HG03135 (cell line): ENCODE results near the gene AFTPH.

Experiments used
- ATAC-seq: cut with Tn5 transposase; IDR thresholded peaks from one replicate; pipeline ENCODE4 v1.9.1; 2021; ENCODE audit warnings: mild to moderate bottlenecking, moderate library complexity; ENCODE audit not compliant: unreplicated experiment

AFTPH gene, protein sequence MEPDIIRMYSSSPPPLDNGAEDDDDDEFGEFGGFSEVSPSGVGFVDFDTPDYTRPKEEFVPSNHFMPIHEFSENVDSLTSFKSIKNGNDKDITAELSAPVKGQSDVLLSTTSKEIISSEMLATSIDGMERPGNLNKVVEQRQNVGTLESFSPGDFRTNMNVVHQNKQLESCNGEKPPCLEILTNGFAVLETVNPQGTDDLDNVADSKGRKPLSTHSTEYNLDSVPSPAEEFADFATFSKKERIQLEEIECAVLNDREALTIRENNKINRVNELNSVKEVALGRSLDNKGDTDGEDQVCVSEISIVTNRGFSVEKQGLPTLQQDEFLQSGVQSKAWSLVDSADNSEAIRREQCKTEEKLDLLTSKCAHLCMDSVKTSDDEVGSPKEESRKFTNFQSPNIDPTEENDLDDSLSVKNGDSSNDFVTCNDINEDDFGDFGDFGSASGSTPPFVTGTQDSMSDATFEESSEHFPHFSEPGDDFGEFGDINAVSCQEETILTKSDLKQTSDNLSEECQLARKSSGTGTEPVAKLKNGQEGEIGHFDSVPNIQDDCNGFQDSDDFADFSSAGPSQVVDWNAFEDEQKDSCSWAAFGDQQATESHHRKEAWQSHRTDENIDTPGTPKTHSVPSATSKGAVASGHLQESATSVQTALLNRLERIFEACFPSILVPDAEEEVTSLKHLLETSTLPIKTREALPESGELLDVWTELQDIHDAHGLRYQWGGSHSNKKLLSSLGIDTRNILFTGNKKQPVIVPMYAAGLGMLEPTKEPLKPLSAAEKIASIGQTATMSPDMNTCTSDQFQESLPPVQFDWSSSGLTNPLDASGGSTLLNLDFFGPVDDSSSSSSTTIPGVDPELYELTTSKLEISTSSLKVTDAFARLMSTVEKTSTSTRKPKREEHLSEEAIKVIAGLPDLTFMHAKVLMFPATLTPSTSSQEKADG

DNA sequence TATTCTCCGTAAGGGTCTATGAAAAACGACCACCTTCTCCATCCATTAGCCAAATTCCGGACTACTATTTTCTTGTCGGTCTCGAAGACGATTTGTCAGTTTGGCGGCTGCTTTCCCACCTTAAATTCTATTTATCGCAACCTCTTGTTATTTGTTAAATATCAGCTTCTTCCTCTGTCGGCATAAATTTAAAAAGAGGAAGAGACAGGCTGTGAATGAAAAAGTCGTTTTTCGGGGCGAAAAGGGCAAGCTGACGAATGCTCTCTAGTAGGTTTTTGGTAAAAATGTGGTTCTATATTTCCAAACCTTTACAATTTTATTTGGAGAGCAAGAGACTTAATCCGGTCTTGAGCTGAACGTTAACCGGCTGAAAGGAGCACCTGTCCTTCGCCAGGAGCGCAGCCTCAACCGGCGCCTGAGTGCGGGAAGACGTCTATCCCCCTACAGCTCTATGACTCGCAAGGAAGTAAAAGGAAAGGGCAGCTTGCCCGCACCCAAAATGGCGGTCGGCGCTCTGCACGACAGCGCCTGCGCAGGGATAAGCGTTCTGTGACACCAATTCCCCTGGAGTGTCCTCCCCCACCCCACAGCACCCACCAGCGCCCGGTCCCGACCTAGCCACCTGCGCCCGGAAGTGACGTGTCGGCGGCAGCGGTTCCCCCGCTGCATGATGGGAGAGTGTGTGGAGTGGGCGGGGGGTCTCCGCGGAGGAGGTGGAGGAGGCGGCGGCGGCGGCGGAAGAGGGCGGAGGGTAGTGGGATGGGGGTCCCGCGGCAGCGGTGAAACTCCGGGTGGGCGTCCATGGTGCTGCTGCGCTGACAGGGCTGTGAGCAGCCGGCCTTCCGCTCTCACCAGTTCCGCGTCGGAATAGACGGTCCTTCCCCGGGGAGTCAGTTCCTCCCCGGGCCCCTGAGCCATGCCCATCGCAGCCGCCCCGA, at the start of gene AFTPH:
Gene AFTPH (plus strand): TSS at position 663 of the 938 bp plus-strand sequence. CDS start 27,147 bp downstream, outside the sequence.
- peak; percentile 84 for ATAC-seq

DNA sequence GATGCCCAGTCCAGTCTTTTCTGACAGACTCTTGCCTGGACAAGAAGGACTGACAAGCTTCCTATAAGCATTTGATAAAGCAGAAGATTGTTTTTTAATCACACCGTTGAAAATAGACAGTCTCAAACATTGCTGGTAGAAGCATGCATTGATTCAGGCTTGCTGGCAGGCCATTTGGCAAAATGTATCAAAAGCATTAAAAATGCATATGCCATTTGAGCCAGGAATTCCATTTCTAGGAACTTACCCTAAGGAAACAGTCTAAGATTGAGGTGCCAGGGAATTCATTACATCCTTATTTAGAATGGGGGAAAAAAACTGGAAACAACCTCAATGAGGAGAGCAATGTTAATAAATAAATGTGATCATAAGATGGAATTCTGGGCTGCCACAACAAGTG, 49.5 kb upstream of the AFTPH start:
- no peak for ATAC-seq

DNA sequence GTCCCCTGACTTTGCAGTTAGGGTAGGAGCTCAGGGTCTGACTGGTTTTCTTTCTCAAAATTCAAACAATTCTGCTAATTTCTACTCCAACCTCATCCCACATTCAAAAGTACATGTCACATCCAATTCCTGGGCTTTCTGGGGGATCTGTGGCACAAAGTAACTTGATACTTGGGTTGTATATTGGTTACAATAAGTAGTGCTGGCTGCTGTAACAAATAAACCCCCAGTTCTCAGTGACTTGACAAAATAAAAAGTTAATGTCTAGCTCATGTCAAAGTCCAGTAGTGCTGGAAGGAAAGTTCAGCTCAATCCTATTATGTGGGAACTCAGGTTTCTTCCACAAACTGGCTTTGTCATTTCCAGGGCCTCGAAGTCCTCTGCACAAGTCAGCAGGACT, 47.1 kb upstream of the AFTPH start:
- no peak for ATAC-seq

DNA sequence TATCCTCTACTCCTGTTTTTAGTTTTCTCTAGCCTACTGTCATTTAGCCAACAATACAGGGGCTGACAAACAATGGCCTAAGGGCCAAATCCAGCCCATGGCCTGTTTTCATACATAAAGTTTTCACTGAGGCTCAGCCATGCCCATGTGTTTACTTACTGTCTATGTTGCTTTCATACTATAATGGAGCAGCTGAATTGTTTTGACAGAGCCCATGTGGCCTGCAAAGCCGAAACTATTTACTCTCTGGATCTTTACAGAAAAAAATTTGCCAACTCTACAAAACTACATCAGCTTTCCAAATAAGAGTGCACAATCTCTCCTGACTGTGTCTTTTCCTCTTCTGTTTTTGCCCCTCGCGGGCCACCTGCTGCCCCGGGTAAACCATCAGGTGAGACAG, 46.1 kb upstream of the AFTPH start:
- ATAC-seq: no peak

DNA sequence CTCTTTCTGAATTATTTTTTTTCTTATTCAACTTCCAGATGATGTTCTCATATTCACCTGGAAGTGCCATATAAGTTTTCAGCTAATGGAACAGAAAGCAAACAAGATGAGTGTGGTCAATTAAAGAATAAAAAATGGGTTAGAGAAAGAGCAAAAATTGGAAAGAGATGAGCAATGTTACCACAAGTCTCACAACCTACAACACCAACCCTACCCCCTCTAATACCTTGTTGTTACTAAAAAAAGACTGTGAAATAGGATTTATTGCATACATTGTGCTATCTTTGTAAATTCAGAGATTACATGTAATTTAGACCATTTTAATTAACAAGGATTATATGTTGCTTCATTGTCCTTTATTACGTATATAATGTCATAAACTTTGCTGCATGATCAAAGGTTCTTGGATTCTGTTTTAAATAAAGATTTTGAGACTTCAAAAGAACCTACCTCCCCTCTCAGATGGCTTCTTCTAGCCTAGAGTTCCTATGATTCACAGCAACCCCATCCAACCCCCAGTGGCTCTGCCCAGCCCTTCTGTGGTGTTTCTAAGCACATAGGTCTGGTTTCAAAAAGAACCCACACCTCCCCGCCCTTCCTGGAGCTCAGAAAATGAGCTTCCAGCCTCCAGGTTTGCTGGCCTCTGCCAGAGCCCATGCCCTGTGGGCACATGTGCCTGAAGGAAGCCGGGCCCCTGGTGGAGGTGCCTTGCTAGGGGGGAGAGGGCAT, 45.5 kb upstream of the AFTPH start:
- ATAC-seq: no peak

DNA sequence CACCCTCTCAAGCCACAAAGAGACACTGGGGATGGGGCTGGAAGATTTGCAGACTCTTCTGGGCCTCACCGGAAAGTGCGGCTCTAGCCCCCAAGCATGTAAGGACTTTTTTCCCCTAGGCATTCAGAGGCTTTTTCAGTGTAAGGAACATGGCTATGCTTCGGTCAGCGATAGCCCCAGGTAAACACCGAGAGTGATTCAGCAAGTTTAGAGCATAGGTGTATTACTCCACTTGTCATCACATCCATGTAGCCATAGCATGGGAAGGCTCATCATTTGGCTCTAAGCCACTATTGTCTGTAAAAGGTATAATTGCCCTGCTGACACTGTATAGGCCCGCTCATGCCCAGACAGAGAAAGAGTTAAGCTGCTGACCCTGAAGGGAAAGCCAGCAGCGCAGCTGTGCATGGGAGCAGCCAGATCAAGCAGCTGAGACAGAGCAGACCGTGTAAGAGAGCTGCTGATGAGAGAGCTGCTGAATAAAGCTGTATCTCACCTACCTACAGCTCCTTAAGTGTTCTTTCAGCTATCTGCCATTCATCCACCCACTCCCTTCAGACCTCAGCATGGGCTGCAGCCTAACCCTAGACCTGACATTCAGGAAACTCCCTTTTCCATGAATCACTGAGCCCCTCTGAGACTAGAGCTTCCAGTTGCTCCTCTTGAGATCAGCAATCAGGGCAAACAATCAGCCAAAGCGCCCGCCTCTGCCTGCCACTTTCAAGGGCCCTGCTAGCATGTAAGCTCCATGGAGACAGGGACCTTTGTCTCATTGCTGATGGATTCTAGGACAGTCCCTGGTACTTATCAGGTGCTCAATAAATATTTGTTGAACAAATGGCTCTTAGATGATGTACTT, 44.6 kb upstream of the AFTPH start:
- no peak for ATAC-seq

DNA sequence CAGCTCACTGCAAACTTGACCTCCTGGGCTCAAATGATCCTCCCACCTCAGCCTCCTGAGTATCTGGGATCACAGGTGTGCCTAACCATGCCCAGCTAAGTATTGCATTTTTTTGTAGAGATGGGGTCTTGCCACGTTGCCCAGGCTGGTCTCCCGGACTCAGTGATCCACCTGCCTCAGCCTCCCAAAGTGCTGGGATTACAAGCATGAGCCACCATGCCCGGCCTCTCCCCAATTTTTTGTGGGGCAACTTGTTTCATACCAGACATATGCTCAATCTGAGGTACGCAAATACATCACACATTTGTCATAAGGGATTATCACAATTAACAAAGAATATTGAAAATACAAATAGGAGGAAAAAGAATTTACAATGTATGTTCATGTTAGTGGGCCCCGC, 42.5 kb upstream of the AFTPH start:
- no peak for ATAC-seq

DNA sequence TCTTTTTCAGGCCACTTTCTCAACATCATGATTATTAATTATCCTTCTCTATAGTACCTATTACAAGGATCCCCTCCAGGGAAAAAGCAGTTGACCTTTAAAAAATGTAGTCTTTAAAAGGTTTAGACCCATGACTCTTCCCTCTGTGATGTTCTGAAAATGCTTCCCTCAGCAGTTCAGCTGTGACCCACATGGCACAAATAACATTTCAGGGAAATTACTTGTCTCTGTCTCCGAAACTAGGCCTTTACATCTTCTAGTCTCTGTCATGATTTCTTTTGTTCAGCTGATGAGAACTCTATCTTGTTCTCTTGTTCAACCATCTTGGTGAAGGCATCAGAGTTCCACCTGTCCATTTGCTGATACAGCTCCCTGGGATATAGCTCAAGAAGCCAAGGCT, 41.9 kb upstream of the AFTPH start:
- no peak for ATAC-seq

DNA sequence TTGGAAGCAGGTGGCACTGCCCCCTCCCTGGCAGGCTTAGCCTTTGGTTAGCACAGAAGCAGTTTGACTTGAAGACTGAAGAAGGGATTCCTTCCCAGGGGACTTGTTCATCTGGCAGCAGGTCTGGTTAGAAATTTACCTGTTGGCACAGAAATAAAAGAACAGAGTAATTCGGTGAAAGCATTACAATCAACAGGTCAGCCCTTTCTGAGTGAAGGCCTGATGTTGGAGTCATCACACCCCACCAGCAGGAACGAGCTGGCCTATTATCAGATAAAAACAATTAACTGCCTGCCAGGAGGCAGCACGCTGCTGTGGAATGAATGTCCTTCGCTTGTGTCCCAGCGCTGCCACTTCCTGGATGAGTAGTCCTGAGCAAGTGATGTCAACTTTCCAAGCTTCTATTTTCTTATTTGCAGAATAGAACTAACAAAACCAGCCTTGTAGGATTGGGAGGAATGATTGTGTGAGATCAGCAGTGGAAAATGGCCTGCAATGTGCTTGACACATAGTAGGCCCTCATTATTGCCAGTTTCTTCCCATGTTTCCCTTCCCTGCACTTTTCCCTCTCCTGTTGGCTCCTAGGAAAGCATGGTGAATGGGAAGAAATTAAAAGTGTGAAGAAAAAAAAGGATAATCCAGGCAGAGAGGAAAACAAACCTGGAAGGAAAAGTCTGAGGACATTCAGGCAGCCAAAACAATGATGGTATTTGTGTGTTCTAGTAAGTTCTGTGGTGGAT, 41.2 kb upstream of the AFTPH start:
- ATAC-seq: no peak

DNA sequence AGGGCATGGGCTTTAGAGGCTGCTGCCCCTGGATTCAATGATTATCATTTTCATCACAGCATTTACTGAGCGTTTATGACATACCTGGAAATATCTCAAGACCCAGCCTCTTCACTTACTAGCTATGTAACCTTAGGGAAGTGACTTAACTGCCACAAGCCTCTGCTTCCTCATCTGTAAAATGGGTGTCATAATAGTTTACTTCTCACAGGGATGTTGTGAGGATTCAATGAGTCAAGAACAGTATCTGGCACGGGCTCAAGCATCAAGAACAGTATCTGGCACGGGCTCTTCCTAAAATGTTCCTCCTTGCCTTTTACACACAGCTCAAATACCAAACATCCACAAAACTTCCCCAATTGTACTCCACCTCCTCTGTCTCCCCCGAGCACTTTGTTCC, 38.8 kb upstream of the AFTPH start:
- ATAC-seq: no peak

DNA sequence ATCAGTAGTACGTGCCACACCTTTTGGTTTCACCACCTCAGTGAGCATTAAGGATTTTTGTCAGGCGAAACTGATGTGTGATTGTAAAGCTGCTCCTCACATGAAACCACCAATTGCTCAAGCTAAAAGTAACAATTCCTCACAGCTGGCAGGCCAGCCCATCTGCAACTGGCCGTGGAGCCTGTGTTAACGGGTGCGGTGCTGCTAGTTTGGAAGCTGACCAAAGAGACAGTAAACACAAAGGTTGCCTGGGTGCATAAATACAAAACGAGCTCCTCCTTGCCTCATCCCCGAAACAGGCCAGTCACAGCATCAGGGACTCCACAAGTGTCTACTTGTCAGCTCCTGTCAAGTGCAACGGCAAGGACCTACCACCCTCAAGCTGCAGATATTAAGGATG, 38.2 kb upstream of the AFTPH start:
- no peak for ATAC-seq

DNA sequence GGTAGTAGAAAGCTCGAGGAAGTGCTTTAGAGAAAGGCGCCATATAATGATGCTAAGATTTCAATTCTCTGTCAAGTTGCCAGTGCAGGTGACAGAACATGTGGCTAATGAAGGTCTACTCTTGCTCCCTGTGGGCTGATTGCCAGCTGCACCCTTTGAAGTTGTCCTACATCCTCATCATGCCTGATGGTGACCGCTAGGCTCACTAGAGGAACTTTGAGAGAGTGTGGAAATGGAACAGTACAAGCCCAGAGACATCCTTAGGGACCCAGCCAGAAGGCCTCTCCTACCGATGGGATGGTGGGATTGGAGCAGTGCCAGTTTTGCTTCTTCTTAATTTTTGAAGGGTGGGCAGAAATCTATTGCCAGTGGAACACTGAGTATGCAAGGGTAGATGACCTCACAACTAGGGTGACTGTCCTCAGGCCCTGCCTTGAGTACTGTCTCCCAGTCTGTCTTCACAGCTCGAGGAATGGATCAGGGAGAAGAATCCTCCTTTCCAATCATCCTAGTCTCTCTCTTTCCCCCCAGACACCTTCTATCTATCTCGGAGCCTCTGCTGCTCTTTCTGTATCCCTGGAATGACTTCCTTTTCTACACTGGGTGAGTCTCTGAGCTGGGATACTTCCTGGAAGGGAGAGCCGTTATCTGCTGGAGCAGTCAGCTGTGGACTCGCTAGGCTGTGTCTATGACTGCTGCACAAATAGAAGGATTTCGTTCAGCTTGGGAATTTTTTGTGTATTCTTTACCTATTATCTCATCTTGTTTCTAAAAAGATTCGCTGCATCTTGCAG, 36.7 kb upstream of the AFTPH start:
- no peak for ATAC-seq

DNA sequence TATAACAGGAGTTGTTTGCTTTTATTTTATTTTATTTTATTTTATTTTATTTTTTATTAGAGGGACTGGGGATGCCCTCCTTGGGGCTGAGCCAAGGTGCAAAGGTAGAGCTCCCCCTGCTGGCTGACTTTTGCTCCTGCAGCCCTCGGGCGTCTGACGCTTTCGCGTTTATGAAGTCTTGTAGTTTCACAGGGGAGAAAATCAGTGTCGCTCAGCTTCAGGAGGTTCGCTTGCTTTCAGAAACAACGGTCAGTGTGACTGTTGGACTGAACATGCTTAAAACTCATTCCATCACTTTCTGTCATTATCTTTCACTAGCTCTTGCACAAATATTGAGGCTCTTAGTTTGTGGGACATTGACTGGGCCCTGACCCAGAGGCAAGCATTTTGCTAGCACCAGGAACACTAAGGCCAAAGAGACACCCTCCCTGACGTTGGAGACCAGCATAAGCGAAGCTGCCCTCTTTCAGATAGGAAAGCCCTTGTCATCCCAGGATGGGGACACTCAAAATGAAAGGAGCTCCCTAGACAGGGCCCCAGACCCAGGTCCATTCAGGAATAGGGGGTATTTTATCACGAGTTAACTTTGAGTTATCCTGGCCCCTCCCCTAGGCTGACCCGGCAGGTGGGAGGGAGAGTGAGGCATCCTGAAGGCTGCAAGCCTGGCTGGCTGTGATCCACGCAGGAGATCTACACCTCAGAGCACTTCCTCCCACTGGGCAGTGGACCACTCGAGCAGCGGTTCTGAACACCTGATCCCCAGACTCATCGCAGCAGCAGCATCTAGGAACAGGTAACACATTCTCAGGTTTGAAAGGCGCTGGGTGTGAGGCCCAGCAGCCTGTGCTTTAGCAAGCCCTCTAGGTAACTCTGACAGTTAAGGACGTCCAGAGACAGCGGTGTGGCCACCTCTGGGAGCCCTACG, 35.8 kb upstream of the AFTPH start:
- ATAC-seq: no peak

DNA sequence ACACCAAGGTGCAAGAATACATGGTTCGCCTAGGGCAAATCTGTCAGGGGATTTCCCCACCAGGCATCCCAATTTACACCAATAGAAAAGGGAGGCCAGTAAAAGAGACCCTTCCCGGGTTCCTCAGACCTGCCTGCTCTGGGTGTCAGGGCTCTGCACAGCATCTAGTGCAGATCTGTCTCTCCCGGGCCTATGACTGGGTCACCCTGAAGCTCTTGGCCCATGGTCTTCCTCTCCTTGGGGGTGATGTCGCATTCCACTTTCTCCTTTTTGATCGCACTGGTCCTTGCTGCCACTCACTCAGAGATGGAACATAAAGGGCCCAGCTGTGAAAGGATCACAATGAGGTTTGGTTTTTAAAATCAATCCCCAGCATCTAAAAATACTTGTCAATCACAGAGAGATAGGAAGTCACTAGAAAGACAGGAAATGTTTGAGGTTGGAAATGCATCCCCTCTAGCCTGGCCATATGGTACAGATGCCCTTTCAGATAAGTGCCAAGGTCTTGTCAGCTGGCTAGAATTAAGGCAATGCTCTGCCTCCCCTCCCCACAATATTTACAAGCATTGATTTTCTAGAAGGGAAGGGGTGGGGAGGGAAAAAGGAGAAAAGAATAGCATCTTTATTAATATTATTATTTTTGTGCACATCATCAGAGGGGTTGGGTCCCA, 34.9 kb upstream of the AFTPH start:
- ATAC-seq: no peak

DNA sequence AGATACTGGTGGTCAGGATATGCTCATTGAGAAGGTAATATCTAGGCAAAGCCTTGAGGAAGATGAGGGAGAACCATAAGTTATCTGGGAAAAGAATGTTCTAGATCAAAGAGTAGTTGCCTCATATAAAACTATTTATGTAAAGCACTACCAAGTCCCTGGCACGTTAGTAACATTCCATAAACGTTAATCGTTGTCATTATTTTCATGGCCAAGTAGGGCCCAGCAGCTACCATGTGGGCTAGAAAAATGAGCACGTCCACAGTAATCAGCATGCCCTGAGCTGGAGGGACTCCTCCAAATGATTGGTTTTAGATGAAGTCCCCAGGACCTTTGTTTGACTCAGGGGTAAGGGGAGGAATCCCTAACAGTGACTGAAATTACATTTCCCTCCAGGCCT, 32.7 kb upstream of the AFTPH start:
- ATAC-seq: no peak

DNA sequence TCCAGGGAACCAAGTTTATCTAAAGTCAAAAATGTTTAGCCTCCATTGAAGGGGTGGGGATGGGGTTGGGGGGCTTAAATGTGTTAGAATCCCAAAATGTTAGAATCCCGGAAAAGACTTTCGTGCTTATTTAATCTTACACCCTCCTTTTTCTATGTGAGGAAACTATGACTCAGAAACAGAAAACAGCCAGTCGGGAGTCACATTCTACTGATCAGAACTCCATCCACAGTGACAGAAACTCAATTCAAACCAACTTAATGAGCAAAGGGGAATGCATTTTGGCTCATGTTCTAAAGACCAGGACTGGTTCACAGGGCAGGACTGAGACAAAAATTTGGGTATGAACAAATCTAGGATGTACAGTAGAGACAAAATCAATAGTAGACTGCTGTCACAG, 31.9 kb upstream of the AFTPH start:
- no peak for ATAC-seq
